Stimulated activated naive CD4-positive, alpha-beta T cell treated with Interleukin-2 at 50 U/mL for 16 hours (primary cell): ENCODE results near the gene OR8D2.
"Not testable (repeated sequence)": the region's sequence is repeated elsewhere in the genome, so short reads cannot be mapped to it uniquely, and the experiment has no call there.

ENCODE experiments used
- DNase-seq: peaks from one replicate; lab custom pipeline; 2025; lab: John Stamatoyannopoulos, UW

The OR8D2 gene

DNA sequence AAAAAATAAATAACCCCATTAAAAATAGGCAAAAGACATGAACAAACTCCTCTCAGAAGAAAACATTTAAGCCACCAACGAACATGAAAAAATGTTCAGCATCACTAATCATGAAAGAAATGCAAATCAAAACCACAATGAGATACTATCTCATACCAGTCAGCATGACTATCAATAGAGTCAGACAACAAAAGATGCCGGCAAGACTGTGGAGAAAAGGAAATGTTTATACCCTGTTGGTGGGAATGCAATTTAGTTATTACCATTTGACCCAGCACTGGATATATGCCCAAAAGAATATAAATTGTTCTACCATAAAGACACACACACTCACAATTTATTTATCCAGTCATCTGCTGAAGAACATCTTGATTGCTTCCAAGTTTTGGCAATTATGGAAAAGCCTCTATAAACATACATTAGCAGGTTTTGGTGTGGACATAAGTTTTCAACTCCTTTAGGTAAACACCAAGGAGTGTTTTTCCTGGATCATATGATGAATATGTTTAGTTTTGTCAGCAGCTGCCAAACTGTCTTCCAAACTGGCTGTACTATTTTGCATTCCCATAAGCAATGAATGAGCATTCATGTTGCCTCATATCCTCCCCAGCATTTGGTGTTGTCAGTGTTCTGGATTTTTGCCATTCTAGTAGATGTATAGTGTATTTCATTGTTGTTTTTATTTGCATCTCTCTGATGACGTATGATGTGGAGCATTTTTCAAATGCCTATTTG lies 34.2 kb downstream of the OR8D2 start:
- DNase-seq = no peak

DNA sequence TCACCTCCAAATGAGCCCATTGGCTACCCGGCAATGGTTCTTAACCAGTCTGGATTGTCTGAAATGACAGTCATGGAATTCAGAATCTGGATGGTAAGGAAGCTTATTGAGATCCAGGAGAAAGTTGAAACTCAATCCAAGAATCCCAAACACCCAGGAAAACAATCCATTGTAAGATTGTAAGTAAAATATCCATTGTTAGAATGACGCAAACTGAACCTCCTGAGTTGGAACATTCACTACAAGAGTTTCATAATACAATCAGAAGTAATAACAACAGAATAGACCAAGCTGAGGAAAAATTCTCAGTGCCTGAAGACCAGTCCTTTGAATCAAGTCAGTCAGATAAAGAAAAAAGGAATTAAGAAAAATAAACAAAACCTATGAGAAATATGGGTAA lies 41.7 kb downstream of the OR8D2 start:
- no peak for DNase-seq

GRCh38 chr11:124277804-124278203 lies 42.2 kb downstream of the OR8D2 start:
- no peak for DNase-seq

- DNase-seq = no peak
Observed at GRCh38 chr11:124277207-124277606, 42.8 kb downstream of the OR8D2 start.

GRCh38 chr11:124276081-124276480 lies 43.9 kb downstream of the OR8D2 start:
- no peak for DNase-seq

DNA sequence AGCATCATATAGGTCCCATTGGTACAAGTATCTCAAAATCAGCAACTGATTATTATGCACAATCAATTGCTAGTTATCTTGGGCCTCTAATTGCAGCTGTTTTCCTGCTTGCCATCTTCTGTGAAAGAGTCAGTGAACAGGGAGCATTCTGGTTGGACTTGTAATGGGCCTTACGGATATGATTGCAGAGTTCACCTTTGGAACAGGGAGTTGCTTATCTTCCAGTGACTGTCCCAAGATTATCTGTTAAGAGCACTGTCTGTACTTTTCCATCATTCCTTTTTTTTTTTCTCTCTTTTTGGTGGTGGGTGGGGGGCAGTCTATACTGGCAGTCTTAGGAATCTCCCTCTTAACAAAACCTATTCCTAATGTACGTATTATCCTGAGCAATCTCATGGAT lies 46.0 kb downstream of the OR8D2 start:
- DNase-seq = no peak

GRCh38 chr11:124270886-124271285 lies 49.1 kb downstream of the OR8D2 start:
- not testable (repeated sequence) for DNase-seq
